ENCODE measurements around the gene TMEM38A. TPM values are rescaled to one million over a fixed set of nuclear protein-coding genes. Genes with fewer than 3 reads are reported as not detected.

TMEM38A gene
- total and polyA plus RNA-seq, 4 donors, result 3.1 to 6.2 (median 3.9) TPM

- Histone ChIP-seq H3K4me1 (ENCODE audit: control insufficient read depth in 4 of 4, insufficient read depth in 4 of 4, low read length in 3 of 4) (no peaks in the 10 kb centered on the region), H3K9me3 (ENCODE audit: control insufficient read depth in 4 of 4, low read length in 3 of 4) (peaks cover 0 to 4% (median 0%) of the 10 kb centered on the region in 4 donors), H3K27me3 (ENCODE audit: control insufficient read depth in 4 of 4, insufficient read depth in 4 of 4, low read length in 3 of 4) (no peaks in the 10 kb centered on the region), H3K27ac (ENCODE audit: low read depth in 1 of 2, low read length in 2 of 2) (peak overlapping the region in 1 of 2 donors; percentile 54), H3K36me3 (ENCODE audit: control insufficient read depth in 4 of 4, insufficient read depth in 3 of 4, low read depth in 1 of 4, low read length in 3 of 4) (peaks cover 0 to 9% (median 7%) of the 10 kb centered on the region in 4 donors), H3K4me3 (ENCODE audit: low read depth in 1 of 3, low read length in 3 of 3) (peak overlapping the region; percentile 37 to 66 (median 43)), H3K9ac (ENCODE audit: low read depth in 1 of 2, low read length in 2 of 2) (no peak overlapping the region)
- WGBS, result 55% methylated on average over 15 of the region's 15 CpGs
- DNase-seq (ENCODE audit: low spot score), result no peak
- TF ChIP-seq RAD21 (IDR thresholded peaks at IDR 0.05) (peak in 1 of 2 donors; percentile 17), JUND (IDR thresholded peaks at IDR 0.05) (no peak), YY1 (IDR thresholded peaks at IDR 0.05) (peak; percentile 69), RXRA (IDR thresholded peaks at IDR 0.05) (peak in 1 of 2 donors; percentile 32), CTCF (IDR thresholded peaks at IDR 0.05; ENCODE audit: low read depth, low read length, missing input control) (no peak), FOXA2 (IDR thresholded peaks at IDR 0.05) (peak; percentile 26), HNF4G (IDR thresholded peaks at IDR 0.05) (no peak), NR2F2 (IDR thresholded peaks at IDR 0.05) (no peak), REST (IDR thresholded peaks at IDR 0.05) (no peak), HNF4A (conservative IDR thresholded peaks at IDR 0.05) (peak; percentile 17 to 30), FOXA1 (IDR thresholded peaks at IDR 0.05) (no peak), TAF1 (conservative IDR thresholded peaks at IDR 0.05) (no peak), ZBTB33 (IDR thresholded peaks at IDR 0.05) (no peak)
These were observed 15.3 kb downstream of the TMEM38A start for GRCh38 chr19:16676101-16676798.

- Histone ChIP-seq H3K9ac (ENCODE audit: low read depth in 1 of 2, low read length in 2 of 2) (no peak overlapping the region), H3K4me3 (ENCODE audit: low read depth in 1 of 3, low read length in 3 of 3) (no peak overlapping the region), H3K27ac (ENCODE audit: low read depth in 1 of 2, low read length in 2 of 2) (no peak overlapping the region), H3K36me3 (ENCODE audit: control insufficient read depth in 4 of 4, insufficient read depth in 3 of 4, low read depth in 1 of 4, low read length in 3 of 4) (peaks cover 0 to 12% (median 9%) of the 10 kb centered on the region in 4 donors), H3K27me3 (ENCODE audit: control insufficient read depth in 4 of 4, insufficient read depth in 4 of 4, low read length in 3 of 4) (no peaks in the 10 kb centered on the region), H3K9me3 (ENCODE audit: control insufficient read depth in 4 of 4, low read length in 3 of 4) (peaks cover 0 to 4% (median 0%) of the 10 kb centered on the region in 4 donors), H3K4me1 (ENCODE audit: control insufficient read depth in 4 of 4, insufficient read depth in 4 of 4, low read length in 3 of 4) (no peaks in the 10 kb centered on the region)
- TF ChIP-seq YY1 (IDR thresholded peaks at IDR 0.05) (no peak), EGR1 (IDR thresholded peaks at IDR 0.05; ENCODE audit: low read depth in 2 of 2) (no peak), GABPA (IDR thresholded peaks at IDR 0.05 in 1 of 2, conservative IDR thresholded peaks at IDR 0.05 in 1 of 2) (no peak), TAF1 (conservative IDR thresholded peaks at IDR 0.05) (no peak), RAD21 (IDR thresholded peaks at IDR 0.05) (no peak)
- DNase-seq (ENCODE audit: low spot score), result no peak
These were observed 16.1 kb downstream of the TMEM38A start for GRCh38 chr19:16677055-16677454.

Measured in liver (tissue), 9 donors.